NCI-H526 treated with DMSO at 0.1 percent for 48 hours (cell line): ENCODE results near the gene BSPRY.
"Not testable (repeated sequence)": the region's sequence is repeated elsewhere in the genome, so short reads cannot be mapped to it uniquely, and the experiment has no call there.

Source experiments
- DNase-seq: peaks from one replicate; lab custom pipeline; 2025; lab: John Stamatoyannopoulos, UW

BSPRY gene

DNA sequence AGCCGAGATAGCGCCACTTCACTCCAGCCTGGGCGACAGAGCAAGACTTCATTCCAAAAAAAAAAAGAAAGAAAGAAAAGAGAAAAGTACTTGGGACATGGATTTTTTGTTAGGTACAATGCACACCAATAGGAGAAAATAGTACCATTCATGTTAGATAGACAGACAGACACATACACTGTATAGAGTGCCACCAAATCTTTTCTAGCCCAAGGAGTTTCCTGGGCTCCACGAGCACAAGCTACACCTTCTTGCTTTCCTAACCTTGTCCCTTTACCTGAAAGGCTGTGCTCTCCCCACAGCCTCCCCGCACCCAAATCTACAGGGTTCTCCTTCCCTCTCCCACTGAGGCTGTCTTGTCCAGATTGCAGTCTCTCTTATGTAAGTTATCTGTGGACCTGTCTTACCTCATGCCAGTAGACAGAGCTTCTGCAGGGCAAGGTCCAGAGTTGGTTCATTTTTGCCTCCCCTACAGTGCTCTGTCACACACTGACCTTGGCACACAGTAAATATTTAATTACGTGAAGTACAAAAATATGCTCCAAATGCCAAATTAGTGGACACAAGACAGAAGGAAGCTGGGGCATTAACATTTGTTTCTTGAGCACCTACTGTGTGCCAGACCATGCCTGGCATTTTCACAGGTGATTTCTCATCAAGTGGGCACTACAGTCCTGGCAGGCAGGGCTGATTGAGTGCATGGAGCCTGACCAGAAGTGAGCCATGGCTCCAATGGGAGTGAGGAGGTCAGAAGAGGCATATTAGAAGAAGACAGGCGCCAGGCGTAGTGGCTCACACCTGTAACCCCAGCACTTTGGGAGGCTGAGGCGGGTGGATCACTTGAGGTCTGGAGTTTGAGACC, 45.9 kb downstream of the BSPRY start:
- no peak for DNase-seq

DNA sequence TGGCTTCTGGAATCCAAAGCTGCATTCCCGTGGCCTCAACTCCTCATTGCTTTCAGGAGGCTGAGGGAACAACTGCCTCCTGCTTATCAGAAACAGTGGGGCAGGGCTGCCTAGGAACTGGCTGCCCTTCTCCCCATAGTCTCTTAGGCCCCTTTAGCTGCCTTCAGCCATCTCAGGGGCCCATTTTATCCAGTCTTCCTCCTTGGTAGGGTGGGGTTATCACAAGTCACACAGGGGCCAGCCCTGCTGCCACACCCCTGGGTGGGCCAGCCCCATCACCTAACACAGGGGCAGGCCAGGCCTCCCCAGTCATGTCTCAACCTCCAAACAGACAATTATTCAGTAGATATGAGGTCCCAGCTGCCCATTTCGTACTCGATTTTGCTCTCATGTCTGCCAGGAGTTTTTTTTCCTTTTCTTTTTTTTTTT, 47.9 kb downstream of the BSPRY start:
- no peak for DNase-seq

DNA sequence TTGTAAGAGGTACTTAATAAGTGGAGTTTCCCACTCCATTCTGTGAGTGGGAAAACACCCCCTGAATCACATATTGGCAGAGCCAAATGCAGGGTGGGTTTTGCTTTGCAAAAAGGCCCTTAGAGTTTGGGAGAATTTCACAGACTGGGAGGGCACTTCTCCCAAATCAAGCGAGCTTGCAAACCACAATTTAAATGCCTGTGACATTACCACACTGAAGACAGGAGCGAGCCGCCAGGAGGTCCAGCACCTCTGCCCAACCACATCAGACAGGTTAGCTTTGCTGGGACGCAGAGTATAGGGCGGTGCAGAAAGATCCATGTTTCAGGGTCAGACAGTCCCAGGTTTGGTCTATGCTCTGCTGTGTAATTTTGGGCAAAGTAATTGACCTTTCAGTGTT, 49.5 kb downstream of the BSPRY start:
- DNase-seq: no peak

DNA sequence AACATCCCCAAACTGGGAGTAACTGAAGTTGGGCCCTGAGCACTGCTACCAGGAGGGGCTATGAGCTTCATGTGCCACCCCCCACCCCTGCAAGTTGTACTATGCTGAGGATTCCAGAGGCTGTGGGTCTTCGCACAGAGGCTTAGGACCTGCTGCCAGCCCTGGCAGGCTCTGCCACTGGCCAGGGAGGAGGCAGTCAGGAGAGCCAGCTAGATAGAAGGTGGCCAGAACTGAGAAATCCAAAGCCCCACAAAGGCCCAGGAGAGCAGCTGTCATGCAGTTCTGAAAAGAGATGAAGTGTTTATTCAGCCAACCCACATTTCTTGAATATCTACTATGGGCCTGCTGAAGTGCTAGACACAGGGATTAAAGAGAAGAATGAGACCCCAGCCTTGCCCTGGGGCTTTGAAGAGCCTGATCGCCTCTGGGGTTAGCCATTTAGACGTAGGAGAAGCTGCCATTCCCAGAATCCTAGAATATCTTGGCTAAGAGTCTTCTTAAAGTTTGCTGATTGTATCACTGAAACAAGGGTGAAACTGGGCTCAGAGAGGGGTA, 50.4 kb downstream of the BSPRY start:
- no peak for DNase-seq

DNA sequence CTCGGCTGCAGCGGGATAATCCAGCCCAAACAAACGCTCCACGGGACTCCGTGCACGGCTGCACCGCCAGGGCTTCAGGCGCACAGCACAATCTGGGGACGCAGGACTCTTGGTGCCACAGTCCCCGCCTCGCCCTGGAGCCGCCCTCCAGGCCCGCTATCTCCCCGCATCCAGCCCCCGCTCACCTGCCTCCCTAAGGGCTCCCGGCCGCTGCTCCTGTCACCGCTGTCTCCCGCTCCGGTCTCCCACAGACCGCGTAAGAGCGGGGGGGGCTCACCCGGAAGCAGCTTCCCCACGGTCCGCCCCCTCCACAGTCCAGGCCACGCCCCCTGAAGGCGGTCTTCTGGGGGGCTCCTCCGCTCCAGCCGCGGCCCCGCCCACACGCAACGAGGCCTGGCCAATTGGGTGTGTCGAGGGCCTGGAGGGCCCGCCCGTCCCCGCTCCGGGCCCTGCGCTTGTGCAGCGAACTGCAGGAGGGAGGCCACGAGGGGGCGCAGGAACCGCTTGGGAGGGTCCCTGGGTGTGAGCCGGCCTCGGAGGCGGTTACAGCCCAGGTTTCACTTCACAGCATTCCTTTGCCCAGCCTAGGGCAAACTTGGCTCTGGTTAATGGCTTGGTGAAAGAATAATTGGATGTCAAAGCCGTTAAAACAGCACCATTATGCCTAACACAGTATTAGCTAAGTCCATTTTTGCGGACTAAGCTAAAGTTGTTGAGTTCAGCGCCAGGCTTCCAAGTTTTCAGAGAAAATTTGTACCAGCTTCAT, 51.9 kb downstream of the BSPRY start, which contains the start of gene ALAD:
Gene ALAD (minus strand): TSS at position 258 of the 766 bp plus-strand sequence. CDS start 7,725 bp downstream, outside the sequence.
- peak; percentile 85 for DNase-seq

DNA sequence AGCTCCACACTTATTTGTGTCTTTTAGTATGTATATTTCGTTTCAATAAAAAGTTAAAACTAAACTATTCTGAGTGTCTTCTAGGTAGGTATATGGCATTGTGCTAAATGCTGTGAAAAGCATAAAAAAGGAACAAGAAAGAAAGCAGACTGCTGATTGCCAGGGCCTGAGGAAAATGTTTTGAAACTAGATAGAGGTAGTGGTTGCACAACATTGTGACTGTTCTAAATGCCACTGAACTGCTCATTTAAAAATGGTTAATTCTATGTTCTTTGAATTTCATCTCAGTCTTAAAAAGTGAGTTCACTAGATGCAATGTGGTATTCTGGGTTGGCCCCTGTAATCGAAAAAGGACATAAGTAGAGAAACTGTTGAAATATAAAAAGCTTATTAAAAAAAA, 54.3 kb downstream of the BSPRY start:
- DNase-seq: no peak

DNA sequence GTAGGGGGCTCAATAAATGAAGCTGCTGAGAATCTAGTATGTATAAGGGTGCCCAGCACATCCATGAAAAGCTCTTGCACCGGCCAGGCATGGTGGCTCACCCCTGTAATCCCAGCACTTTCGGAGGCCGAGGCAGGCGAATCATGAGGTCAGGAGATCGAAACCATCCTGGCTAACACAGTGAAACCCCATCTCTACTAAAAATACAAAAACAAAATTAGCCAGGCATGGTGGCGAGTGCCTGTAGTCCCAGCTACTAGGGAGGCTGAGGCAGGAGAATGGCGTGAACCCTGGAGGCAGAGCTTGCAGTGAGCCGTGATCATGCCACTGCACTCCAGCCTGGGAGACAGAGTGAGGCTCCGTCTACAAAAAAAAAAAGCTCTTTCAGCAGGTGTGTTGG, 57.0 kb downstream of the BSPRY start:
- not testable (repeated sequence) for DNase-seq

DNA sequence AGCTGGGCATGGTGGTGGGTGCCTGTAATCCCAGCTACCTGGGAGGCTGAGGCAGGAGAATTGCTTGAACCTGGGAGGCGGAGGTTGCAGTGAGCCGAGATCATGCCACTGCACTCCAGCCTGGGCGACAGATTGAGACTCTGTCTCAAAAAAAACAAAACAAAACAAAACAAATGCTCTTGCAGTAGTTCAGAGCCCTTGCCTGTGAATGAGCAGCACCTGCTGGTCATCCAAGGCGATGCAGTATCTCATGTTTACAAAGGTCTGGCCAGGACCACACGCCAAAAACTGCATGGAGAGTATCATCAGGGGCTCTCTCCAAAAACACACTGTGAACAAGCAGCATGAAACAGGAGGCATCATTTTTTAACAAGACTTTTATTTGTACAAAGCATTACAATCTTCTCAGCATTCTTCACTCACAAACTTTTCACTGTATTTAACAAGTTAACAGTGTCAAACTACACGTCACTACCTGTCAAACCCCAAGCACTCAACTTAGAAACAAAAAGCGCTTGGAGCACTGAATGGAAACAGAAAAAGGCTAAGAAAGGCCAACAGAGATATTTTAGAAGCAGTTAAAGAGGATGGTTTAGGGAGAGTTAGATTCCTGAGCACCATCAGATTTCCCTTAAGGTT, 57.7 kb downstream of the BSPRY start:
- DNase-seq: not testable (repeated sequence)

DNA sequence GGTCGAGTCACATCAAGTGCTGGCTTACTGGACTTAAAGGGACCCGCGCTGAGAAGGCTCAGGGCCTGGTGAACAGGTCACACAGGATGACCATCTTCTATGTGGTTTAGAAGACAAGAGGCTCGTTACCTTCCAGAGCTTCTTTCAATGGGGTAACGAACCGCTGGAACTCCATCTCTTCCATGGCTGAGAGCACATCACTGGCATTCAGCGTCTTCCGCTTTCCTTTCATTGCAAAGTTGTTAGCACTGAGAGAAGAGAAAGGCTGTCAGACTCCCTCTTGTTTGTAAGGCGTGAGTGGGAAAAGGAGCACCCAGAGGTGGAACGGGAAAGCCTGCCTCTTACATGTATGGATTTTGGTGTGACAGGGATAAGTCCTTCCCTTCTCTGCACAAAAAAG, 60.1 kb downstream of the BSPRY start:
- no peak for DNase-seq

DNA sequence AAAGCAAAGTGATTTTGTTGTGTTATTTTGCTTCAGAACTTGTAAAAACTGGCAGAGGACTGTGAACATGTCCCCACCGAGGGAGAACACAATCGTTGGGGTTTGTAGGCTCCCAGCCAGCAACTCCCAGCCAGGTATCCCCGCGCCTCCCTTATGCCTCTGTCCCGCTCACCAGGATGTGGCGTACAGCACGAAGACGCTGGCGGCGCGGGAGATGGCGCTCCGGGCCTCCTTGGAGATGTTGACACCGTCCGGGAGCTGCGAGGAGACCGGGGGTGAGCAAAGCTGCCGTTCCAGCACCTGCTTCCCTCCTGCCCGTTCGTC, 60.5 kb downstream of the BSPRY start:
- no peak for DNase-seq

DNA sequence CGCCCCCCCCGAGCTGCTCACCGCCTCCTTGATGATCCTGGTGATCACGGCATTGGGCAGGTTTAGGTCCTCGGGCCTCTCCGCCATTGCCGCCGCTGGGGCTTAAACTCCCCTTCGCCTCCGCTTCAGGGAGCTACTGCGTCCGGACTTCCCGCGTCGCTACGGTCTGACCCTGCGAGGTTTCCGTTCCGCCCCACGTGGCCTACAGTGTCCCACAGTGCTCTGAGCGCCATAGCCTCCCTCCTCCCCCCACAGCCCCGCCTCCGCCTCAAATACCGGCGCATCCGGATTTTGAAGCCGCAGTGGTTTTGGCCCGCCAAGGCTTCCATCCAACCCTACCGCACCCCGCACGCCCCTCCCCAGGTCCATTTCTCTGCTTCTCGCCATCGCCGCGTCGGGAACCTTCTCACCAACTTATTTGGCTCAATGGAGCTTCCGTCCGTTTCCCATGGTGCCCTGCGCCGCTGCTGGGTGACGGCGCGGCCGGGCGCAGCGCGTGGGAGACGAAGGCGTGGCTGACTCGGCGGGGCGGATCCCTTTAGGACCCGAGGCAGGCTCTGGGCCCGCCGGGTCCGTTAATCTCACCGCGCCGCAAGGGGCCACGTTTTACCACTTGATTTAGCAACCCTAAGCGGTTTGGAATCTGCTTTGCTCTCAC, 61.0 kb downstream of the BSPRY start, which contains the start of the genes C9orf43 and POLE3:
Gene C9orf43 (plus strand): TSS at position 541 of the 658 bp plus-strand sequence. CDS start 2,747 bp downstream, outside the sequence.
Gene POLE3 (minus strand): TSS at position 469 of the 658 bp plus-strand sequence. CDS start 382 bp downstream, at position 87.
- DNase-seq: peak; percentile 72

DNA sequence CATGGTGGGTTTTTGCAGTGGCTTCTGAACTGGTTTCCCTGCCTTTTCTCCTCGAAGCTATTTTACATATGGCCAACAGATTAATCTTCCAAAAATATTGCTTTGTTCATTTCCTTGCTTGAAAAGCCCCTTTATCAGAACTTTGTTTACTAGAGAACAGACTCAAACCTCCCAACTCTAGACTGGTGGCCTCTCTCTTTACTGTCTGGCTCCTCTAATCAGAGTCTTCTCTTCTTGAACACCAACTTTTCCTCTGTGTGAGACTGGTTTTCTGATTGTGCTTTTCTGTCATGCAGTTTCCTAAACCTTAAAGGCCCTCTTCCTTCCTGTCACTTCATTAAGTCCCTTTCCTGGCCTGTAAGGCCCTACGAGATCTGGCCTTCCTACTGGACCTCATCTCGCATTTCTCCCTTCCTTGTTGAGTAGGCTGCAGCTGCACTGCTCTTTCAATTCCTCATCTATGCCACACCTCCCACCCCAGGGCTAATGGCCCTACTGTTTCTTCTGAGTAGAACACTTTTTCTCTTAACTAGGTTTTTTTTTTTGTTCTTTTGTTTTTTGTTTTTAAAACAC, 66.9 kb downstream of the BSPRY start:
- no peak for DNase-seq

DNA sequence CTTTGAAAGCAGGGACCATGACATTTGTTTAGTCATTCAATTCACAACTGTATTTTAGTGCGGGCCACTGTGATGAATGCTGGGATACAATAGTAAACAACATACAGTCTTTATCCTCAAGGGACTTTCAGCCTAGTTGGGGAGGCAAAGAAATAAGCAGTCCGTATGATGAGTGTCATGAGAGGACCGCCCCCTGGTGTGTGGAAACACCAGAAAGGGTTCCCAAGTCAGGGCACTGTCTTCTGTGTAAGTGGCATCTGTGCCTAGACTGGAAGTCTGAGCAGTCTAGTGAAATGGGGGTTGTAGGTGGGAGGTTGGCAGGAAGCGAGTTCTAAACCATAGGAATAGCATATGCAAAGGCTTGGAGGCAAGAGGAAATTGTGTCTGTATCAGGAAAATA, 68.0 kb downstream of the BSPRY start:
- no peak for DNase-seq
